Measurements from ENCODE around the gene PPFIA1.
"Not testable (repeated sequence)": the region's sequence is repeated elsewhere in the genome, so short reads cannot be mapped to it uniquely, and the experiment has no call there.

Gene PPFIA1

GRCh38 chr11:70364178-70364577 is 93.7 kb downstream of the PPFIA1 start:
- no peak for DNase-seq

- no peak for DNase-seq
These were observed 94.5 kb downstream of the PPFIA1 start for GRCh38 chr11:70364745-70365543.

- no peak for DNase-seq
These were observed 95.0 kb downstream of the PPFIA1 start for GRCh38 chr11:70365544-70365927.

- DNase-seq, result peak; percentile 65
These were observed 96.6 kb downstream of the PPFIA1 start for GRCh38 chr11:70367071-70367470.

- DNase-seq, result no peak
These were observed 98.5 kb downstream of the PPFIA1 start for GRCh38 chr11:70368961-70369360.

GRCh38 chr11:70371241-70371640 is 100.8 kb downstream of the PPFIA1 start:
- DNase-seq, result no peak

- no peak for DNase-seq
These were observed 101.6 kb downstream of the PPFIA1 start for GRCh38 chr11:70372076-70372475.

- no peak for DNase-seq
These were observed 106.1 kb downstream of the PPFIA1 start for GRCh38 chr11:70376621-70377020.

GRCh38 chr11:70377645-70378044 is 107.2 kb downstream of the PPFIA1 start:
- no peak for DNase-seq

- DNase-seq, result no peak
These were observed 108.1 kb downstream of the PPFIA1 start for GRCh38 chr11:70378506-70379134.

GRCh38 chr11:70381350-70381749 is 110.9 kb downstream of the PPFIA1 start:
- no peak for DNase-seq

- DNase-seq, result peak; percentile 35
These were observed 111.7 kb downstream of the PPFIA1 start for GRCh38 chr11:70381872-70382861.

GRCh38 chr11:70383664-70384565 is 113.4 kb downstream of the PPFIA1 start:
- no peak for DNase-seq

GRCh38 chr11:70384566-70385152 is 114.2 kb downstream of the PPFIA1 start:
- no peak for DNase-seq

- no peak for DNase-seq
These were observed 117.1 kb downstream of the PPFIA1 start for GRCh38 chr11:70387564-70387963.

GRCh38 chr11:70389201-70389600 is 118.7 kb downstream of the PPFIA1 start:
- DNase-seq, result no peak

GRCh38 chr11:70390882-70391281 is 120.4 kb downstream of the PPFIA1 start:
- not testable (repeated sequence) for DNase-seq

GRCh38 chr11:70394211-70394950 is 123.9 kb downstream of the PPFIA1 start:
- DNase-seq, result no peak

GRCh38 chr11:70397336-70397982 is 127.0 kb downstream of the PPFIA1 start:
- peak; percentile 11 for DNase-seq

Measured in HCEC 1CT (cell line).